H9 (cell line): ENCODE measurements around the gene IL9. TPM values are rescaled to one million over a fixed set of nuclear protein-coding genes. Genes with fewer than 3 reads are reported as not detected.

Source experiments
- DNase-seq: peaks from one replicate; pipeline ENCODE4 v3.0.0-alpha.2; 2017
- H2AFZ ChIP-seq: one replicate; pipeline ENCODE4 v1.6.1; 2013; ENCODE audit warnings: mild to moderate bottlenecking, low read length, control low read depth, moderate library complexity
- H2AK5ac ChIP-seq: 2 replicates; pipeline ENCODE4 v1.6.1; 2013; ENCODE audit warnings: low read length, control low read depth, mixed read lengths; ENCODE audit not compliant: insufficient read length
- H2BK120ac ChIP-seq: one replicate; pipeline ENCODE4 v1.6.1; 2013; ENCODE audit warnings: low read depth, mild to moderate bottlenecking, low read length, control low read depth, inconsistent platforms; ENCODE audit not compliant: poor library complexity, severe bottlenecking
- H2BK12ac ChIP-seq: 2 replicates; pipeline ENCODE4 v1.6.1; 2013; ENCODE audit warnings: low read length, control low read depth, mixed read lengths, low read depth; ENCODE audit not compliant: insufficient read length
- H2BK15ac ChIP-seq: 2 replicates; pipeline ENCODE4 v1.6.1; 2013; ENCODE audit warnings: low read depth, low read length, control low read depth
- H2BK20ac ChIP-seq: one replicate; pipeline ENCODE4 v1.6.1; 2013; ENCODE audit warnings: low read depth, mild to moderate bottlenecking, low read length, control low read depth, inconsistent platforms; ENCODE audit not compliant: poor library complexity, severe bottlenecking
- H2BK5ac ChIP-seq: 2 replicates; pipeline ENCODE4 v1.6.1; 2013; ENCODE audit warnings: low read length, control low read depth, mixed read lengths; ENCODE audit not compliant: insufficient read length
- H3K14ac ChIP-seq: 2 replicates; pipeline ENCODE4 v1.6.1; 2013; ENCODE audit warnings: low read length, control low read depth; ENCODE audit not compliant: insufficient read depth
- H3K18ac ChIP-seq: 2 replicates; pipeline ENCODE4 v1.6.1; 2013; ENCODE audit warnings: low read depth, mild to moderate bottlenecking, mixed read lengths, low read length, control low read depth; ENCODE audit not compliant: insufficient read length
- H3K23ac ChIP-seq: 2 replicates; pipeline ENCODE4 v1.6.1; 2013; ENCODE audit warnings: low read length, control low read depth, mixed read lengths, low read depth; ENCODE audit not compliant: insufficient read length
- H3K23me2 ChIP-seq: 2 replicates; pipeline ENCODE4 v1.6.1; 2013; ENCODE audit warnings: low read depth, mild to moderate bottlenecking, mixed read lengths, low read length, control low read depth; ENCODE audit not compliant: insufficient read length, poor library complexity, severe bottlenecking
- H3K27ac ChIP-seq: 2 replicates; pipeline ENCODE4 v1.5.1; 2013; ENCODE audit warnings: low read length, control low read depth, mixed read lengths, low read depth; ENCODE audit not compliant: insufficient read length
- H3K27me3 ChIP-seq: 2 replicates; pipeline ENCODE4 v1.6.1; 2013; ENCODE audit warnings: low read length, control low read depth, inconsistent platforms; ENCODE audit not compliant: insufficient read depth
- H3K4ac ChIP-seq: 2 replicates; pipeline ENCODE4 v1.6.1; 2013; ENCODE audit warnings: low read depth, mild to moderate bottlenecking, control low read depth, inconsistent platforms, low read length, moderate library complexity
- H3K4me1 ChIP-seq: 2 replicates; pipeline ENCODE4 v1.6.1; 2013; ENCODE audit warnings: low read length, control low read depth, inconsistent platforms; ENCODE audit not compliant: insufficient read depth
- H3K4me2 ChIP-seq: 2 replicates; pipeline ENCODE4 v1.6.1; 2013; ENCODE audit warnings: low read length, control low read depth, mixed read lengths; ENCODE audit not compliant: insufficient read length, insufficient read depth
- H3K56ac ChIP-seq: 2 replicates; pipeline ENCODE4 v1.6.1; 2013; ENCODE audit warnings: low read depth, mild to moderate bottlenecking, mixed read lengths, low read length, control low read depth; ENCODE audit not compliant: insufficient read length
- H3K79me1 ChIP-seq: 2 replicates; pipeline ENCODE4 v1.6.1; 2013; ENCODE audit warnings: low read depth, mild to moderate bottlenecking, moderate library complexity, low read length, control low read depth, inconsistent platforms; ENCODE audit not compliant: insufficient read depth, poor library complexity, severe bottlenecking
- H3K79me2 ChIP-seq: 2 replicates; pipeline ENCODE4 v1.6.1; 2013; ENCODE audit warnings: low read length, control low read depth, inconsistent platforms; ENCODE audit not compliant: insufficient read depth
- H3K9ac ChIP-seq: 2 replicates; pipeline ENCODE4 v1.6.1; 2013; ENCODE audit warnings: low read length, control low read depth, mixed read lengths; ENCODE audit not compliant: insufficient read length; ENCODE audit errors: extremely low read depth
- H3K9me3 ChIP-seq: one replicate; pipeline ENCODE4 v1.6.1; 2013; ENCODE audit warnings: low read depth, low read length, inconsistent platforms; ENCODE audit not compliant: control insufficient read depth
- H3T11ph ChIP-seq: one replicate; pipeline ENCODE4 v1.6.1; 2013; ENCODE audit warnings: mild to moderate bottlenecking, low read length, control low read depth, inconsistent platforms
- H4K20me1 ChIP-seq: one replicate; pipeline ENCODE4 v1.6.1; 2013; ENCODE audit not compliant: control insufficient read depth, insufficient read length, insufficient read depth
- H4K5ac ChIP-seq: 2 replicates; pipeline ENCODE4 v1.6.1; 2013; ENCODE audit warnings: low read depth, mild to moderate bottlenecking, mixed read lengths, low read length, control low read depth; ENCODE audit not compliant: insufficient read length
- H4K8ac ChIP-seq: replicated peaks from 2 replicates; pipeline ENCODE4 v1.6.1; 2013; ENCODE audit warnings: low read length, control low read depth, mixed read lengths, low read depth; ENCODE audit not compliant: insufficient read length
- H4K91ac ChIP-seq: 2 replicates; pipeline ENCODE4 v1.6.1; 2013; ENCODE audit warnings: low read depth, mild to moderate bottlenecking, moderate library complexity, mixed read lengths, low read length, control low read depth; ENCODE audit not compliant: insufficient read length
- H3K27ac Mint-ChIP-seq, 3 experiments: 2 replicates in 2 of 3; 3 replicates in 1 of 3; pipeline ENCODE4 v1.8.0; 2020 to 2021; ENCODE audit warnings: mixed read lengths in 3 of 3, mild to moderate bottlenecking in 1 of 3, moderate library complexity in 1 of 3
- H3K27me3 Mint-ChIP-seq: 2 replicates; pipeline ENCODE4 v1.8.0; 2021; ENCODE audit warnings: low read depth, mild to moderate bottlenecking, moderate library complexity, mixed read lengths
- H3K36me3 Mint-ChIP-seq, 3 experiments: 2 replicates in 2 of 3; 3 replicates in 1 of 3; pipeline ENCODE4 v1.8.0; 2020 to 2021; ENCODE audit warnings: low read depth in 3 of 3, mixed read lengths in 3 of 3; ENCODE audit not compliant: insufficient read depth in 1 of 3
- H3K4me1 Mint-ChIP-seq, 2 experiments: 2 replicates each; pipeline ENCODE4 v1.8.0; 2020; ENCODE audit warnings: mixed read lengths in 2 of 2
- H3K4me3 Mint-ChIP-seq, 2 experiments: 2 replicates in 1 of 2; 3 replicates in 1 of 2; pipeline ENCODE4 v1.8.0; 2020 to 2021; ENCODE audit warnings: mild to moderate bottlenecking in 2 of 2, mixed read lengths in 2 of 2, moderate library complexity in 1 of 2
- H3K9me3 Mint-ChIP-seq, 2 experiments: 2 replicates in 1 of 2; 3 replicates in 1 of 2; pipeline ENCODE4 v1.8.0; 2020; ENCODE audit warnings: mild to moderate bottlenecking in 2 of 2, mixed read lengths in 2 of 2, moderate library complexity in 1 of 2
- WGBS: extraction: QIAGEN DNeasy Blood & Tissue Kit; methylation state at CpG from one replicate; pipeline ENCODE4 v1.1.7; 2013; ENCODE audit warnings: missing lambda C conversion rate, low lambda C conversion rate, mixed read lengths; ENCODE audit not compliant: insufficient read length; ENCODE audit errors: extremely low coverage; 5-methylcytosine and 5-hydroxymethylcytosine counted together
- total RNA-seq: library from RNA; stranded (reverse); gene quantifications from 2 replicates; pipeline ENCODE4 v1.2.1, GENCODE V29; 2021
- TF ChIP-seq, protein P1 (sequence below): fragments of 200-600 bp; sonication (generic); conservative IDR thresholded peaks from 3 replicates; pipeline ENCODE4 v1.8.0; 2021; ENCODE audit warnings: antibody characterized with exemption, mild to moderate bottlenecking

Gene IL9
- total RNA-seq, 1 experiment from 2014 or later = not detected

DNA sequence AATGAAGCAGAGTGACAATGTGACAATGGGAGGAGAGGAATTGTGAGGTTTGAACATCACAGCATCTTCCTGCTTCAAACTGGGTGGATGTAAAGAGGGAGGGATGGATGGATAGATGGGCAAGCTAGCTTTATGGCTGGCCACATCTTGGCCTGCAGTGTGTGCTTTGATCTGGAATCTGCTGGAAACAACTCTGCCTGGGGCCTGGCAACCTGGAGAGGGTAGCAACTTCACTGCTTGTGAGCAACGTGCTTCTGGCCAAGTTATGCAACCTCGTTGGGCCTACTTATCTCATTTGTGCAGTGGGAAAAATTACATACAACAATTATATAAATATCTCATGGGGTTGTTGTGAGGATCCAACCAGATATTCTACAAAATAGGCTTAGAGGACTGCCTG, 5.3 kb downstream of the IL9 start:
- no peak overlapping the region for H3K9ac ChIP-seq
- no peak overlapping the region for H2BK15ac ChIP-seq
- no peak overlapping the region for H3K27ac ChIP-seq
- H3K27me3 ChIP-seq = peaks cover 2% of the 10 kb centered on the region; the same call in 1 of the 2 replicates
- DNase-seq = no peak
- H3K14ac ChIP-seq = no peak overlapping the region
- no peaks in the 10 kb centered on the region for H3K79me1 ChIP-seq
- H2BK5ac ChIP-seq = no peak overlapping the region
- H3K56ac ChIP-seq = no peak overlapping the region
- H2AFZ ChIP-seq = no peak overlapping the region
- H3K4ac ChIP-seq = no peak overlapping the region
- H3K9me3 ChIP-seq = no peaks in the 10 kb centered on the region
- H2BK20ac ChIP-seq = no peak overlapping the region
- H3K18ac ChIP-seq = no peak overlapping the region
- no peak overlapping the region for H4K5ac ChIP-seq
- H2AK5ac ChIP-seq = no peak overlapping the region
- Mint-ChIP-seq H3K4me3 (no peak overlapping the region), H3K27me3 (peaks cover 45% of the 10 kb centered on the region), H3K4me1 (peaks cover 9 to 10% of the 10 kb centered on the region in 2 experiments), H3K36me3 (no peaks in the 10 kb centered on the region), H3K9me3 (no peaks in the 10 kb centered on the region), H3K27ac (no peak overlapping the region)
- no peaks in the 10 kb centered on the region for H3K4me1 ChIP-seq
- peaks cover 4% of the 10 kb centered on the region for H3K23me2 ChIP-seq
- H4K20me1 ChIP-seq = no peaks in the 10 kb centered on the region
- no peak overlapping the region for H3T11ph ChIP-seq
- no peak overlapping the region for H3K23ac ChIP-seq
- H3K79me2 ChIP-seq = no peaks in the 10 kb centered on the region
- no CpG with 5 or more reads among the region's 2 CpGs for WGBS
- H4K91ac ChIP-seq = no peak overlapping the region
- TF ChIP-seq, protein P1, sequence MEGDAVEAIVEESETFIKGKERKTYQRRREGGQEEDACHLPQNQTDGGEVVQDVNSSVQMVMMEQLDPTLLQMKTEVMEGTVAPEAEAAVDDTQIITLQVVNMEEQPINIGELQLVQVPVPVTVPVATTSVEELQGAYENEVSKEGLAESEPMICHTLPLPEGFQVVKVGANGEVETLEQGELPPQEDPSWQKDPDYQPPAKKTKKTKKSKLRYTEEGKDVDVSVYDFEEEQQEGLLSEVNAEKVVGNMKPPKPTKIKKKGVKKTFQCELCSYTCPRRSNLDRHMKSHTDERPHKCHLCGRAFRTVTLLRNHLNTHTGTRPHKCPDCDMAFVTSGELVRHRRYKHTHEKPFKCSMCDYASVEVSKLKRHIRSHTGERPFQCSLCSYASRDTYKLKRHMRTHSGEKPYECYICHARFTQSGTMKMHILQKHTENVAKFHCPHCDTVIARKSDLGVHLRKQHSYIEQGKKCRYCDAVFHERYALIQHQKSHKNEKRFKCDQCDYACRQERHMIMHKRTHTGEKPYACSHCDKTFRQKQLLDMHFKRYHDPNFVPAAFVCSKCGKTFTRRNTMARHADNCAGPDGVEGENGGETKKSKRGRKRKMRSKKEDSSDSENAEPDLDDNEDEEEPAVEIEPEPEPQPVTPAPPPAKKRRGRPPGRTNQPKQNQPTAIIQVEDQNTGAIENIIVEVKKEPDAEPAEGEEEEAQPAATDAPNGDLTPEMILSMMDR = no peak
- no peak overlapping the region for H2BK12ac ChIP-seq
- no peak overlapping the region for H4K8ac ChIP-seq
- H2BK120ac ChIP-seq = no peak overlapping the region
- no peak overlapping the region for H3K4me2 ChIP-seq
